A549 (cell line): ENCODE data around the gene RNF217. TPM values are rescaled to one million over a fixed set of nuclear protein-coding genes. Genes with fewer than 3 reads are reported as not detected.

Experiments
- ATAC-seq, 2 experiments: fragments of 200-7000 bp in 1 of 2; fragments of >200 bp in 1 of 2; cut with Nextera tagmentation in 1 of 2; cut with Tn5 transposase in 1 of 2; 3 replicates each; pipeline versions ENCODE4 v1.8.0 to v1.9.1; 2018 to 2020; ENCODE audit warnings: mild to moderate bottlenecking in 1 of 2, moderate library complexity in 1 of 2
- CTCF ChIA-PET: fragments of 300-600 bp; sonication (Branson Sonifier 250); formaldehyde crosslinking; extraction: SDS; loops from one replicate; lab custom pipeline; 2021; ENCODE audit warnings: antibody characterized with exemption, inconsistent platforms; lab: Yijun Ruan, JAX
- POLR2A ChIA-PET: fragments of 350-600 bp; formaldehyde crosslinking; extraction: SDS; loops from one replicate; lab custom pipeline; 2021; ENCODE audit warnings: antibody characterized with exemption, inconsistent platforms; lab: Yijun Ruan, JAX
- DNase-seq, 2 experiments: peaks; one replicate each; pipeline versions ENCODE4 v3.0.0 to v3.0.0-alpha.2; 2011 to 2016; ENCODE audit warnings: low read depth in 1 of 2, low spot score in 1 of 2
- FAIRE-seq: peaks from 2 replicates; lab custom pipeline; 2011; peaks lifted over from hg19 to GRCh38; lab: Jason Lieb, UNC
- H3K27ac ChIP-seq, 2 experiments: fragments of >200 bp; sonication (Bioruptor Twin); formaldehyde crosslinking; 3 replicates each; pipeline ENCODE4 v1.5.1; 2016 to 2017
- H3K4me1 ChIP-seq: fragments of >200 bp; sonication (Bioruptor Twin); formaldehyde crosslinking; 3 replicates; pipeline ENCODE4 v1.6.1; 2016
- H3K4me2 ChIP-seq: fragments of >200 bp; sonication (Bioruptor Twin); formaldehyde crosslinking; 3 replicates; pipeline ENCODE4 v1.6.1; 2016
- H3K4me3 ChIP-seq: fragments of >200 bp; sonication (Bioruptor Twin); formaldehyde crosslinking; 3 replicates; pipeline ENCODE4 v1.5.1; 2016
- H3K9me3 ChIP-seq: fragments of >200 bp; sonication (Bioruptor Twin); formaldehyde crosslinking; 3 replicates; pipeline ENCODE4 v1.6.1; 2016
- CHD4 ChIP-seq: fragments of 200-600 bp; sonication (generic); IDR thresholded peaks from 2 replicates; pipeline ENCODE4 v1.6.1; 2016; ENCODE audit warnings: antibody characterized with exemption, mild to moderate bottlenecking, borderline replicate concordance
- NPAS2 ChIP-seq: fragments of 250-450 bp; sonication (Bioruptor Pico); IDR thresholded peaks from 2 replicates; pipeline ENCODE4 v1.8.0; 2022; ENCODE audit warnings: mild to moderate bottlenecking, moderate library complexity, borderline replicate concordance
- RNF2 ChIP-seq: fragments of 200-600 bp; sonication (generic); IDR thresholded peaks from 2 replicates; pipeline ENCODE4 v1.6.1; 2016; ENCODE audit warnings: low read depth, mild to moderate bottlenecking, antibody characterized with exemption, moderate library complexity, borderline replicate concordance
- TFCP2L1 ChIP-seq: fragments of 250-450 bp; sonication (Bioruptor Pico); IDR thresholded peaks from 2 replicates; pipeline ENCODE4 v1.5.0; 2021; ENCODE audit warnings: mild to moderate bottlenecking
- polyA plus RNA-seq, 4 experiments: library from polyadenylated mRNA; depleted of rRNA in 3 of 4; stranded (reverse); fragments of >200 nt; fragmentation: RNase III in 1 of 4; extraction: RNeasy Plus Mini Kit Qiagen cat#74134 plus additional on column Dnase treatment in 1 of 4; gene quantifications; 2 replicates in 3 of 4; 3 replicates in 1 of 4; pipeline ENCODE4 v1.2.3, GENCODE V29; 2011 to 2017

RNF217 gene
- polyA plus RNA-seq, 2 of the 4 experiments (the other 2 are of a cell fraction): 5.7 to 20.0 TPM

DNA sequence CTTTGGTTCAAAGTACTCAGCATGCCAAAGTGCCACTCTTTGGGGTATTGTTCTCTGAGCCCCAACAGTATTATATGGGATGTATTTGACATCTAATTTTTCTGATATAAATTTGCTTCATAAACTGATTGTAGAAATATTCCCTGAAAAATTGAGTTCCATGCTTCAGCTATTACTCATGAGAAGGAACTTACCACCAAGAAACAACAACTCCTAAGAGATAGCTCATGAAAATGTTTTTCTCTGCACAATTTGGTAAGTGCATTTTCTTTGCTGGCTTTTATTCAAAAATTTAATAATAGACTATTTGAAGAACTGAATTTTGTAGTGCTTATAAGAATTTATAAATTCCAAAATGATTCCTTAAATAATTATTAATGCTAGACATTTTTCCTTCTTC lies 178.6 kb downstream of the RNF217 start:
- DNase-seq: no peak
- Histone ChIP-seq H3K4me3 (no peak overlapping the region), H3K9me3 (no peaks in the 10 kb centered on the region)
- POLR2A ChIA-PET: no interaction called here
- no peak for TF ChIP-seq TFCP2L1 (CRISPR knock-in tag)
- no peak for TF ChIP-seq RNF2
- no peak for TF ChIP-seq CHD4
- no peak for TF ChIP-seq NPAS2 (CRISPR knock-in tag)
- TF ChIP-seq, all 56 proteins: peak for 0
- FAIRE-seq: no peak
- Histone ChIP-seq H3K27ac (no peak overlapping the region), H3K4me2 (no peak overlapping the region), H3K4me1 (no peaks in the 10 kb centered on the region)
- CTCF ChIA-PET: no interaction called here
- ATAC-seq: no peak

Other genes starting within 250 kb of the RNF217 start
- gene TPD52L1, start 191.3 kb downstream of the RNF217 start, polyA plus RNA-seq (2011; rRNA removed): 119 and 144 TPM in 2 replicates
- gene TPD52L1, start 191.3 kb downstream of the RNF217 start, polyA plus RNA-seq (2017; fragmentation: RNase III; extraction: RNeasy Plus Mini Kit Qiagen cat#74134 plus additional on column Dnase treatment): 80.0 to 115 TPM (median 90.1 TPM) in 3 replicates